ENCODE measurements around the gene CLSTN2.

DNA sequence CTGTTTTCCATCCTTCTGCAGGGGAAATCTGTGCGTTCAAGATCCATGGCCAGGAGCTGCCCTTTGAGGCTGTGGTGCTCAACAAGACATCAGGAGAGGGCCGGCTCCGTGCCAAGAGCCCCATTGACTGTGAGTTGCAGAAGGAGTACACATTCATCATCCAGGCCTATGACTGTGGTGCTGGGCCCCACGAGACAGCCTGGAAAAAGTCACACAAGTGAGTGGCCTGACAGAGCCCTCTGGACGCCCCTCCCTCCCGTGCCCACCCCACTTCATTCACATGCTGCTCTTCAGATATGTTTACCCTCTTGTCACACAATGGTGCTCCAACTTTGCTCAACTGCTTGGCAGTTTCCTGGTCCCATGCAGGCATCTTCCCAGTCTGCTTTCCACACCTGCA lies 468.6 kb downstream of the CLSTN2 start:
- TF ChIP-seq CTCF (IDR thresholded peaks at IDR 0.05) (no peak), POLR2A (IDR thresholded peaks at IDR 0.05) (no peak)
